Ureter (tissue), 1 donor: ENCODE data around the gene MYH13. TPM values are rescaled to one million over a fixed set of nuclear protein-coding genes. Genes with fewer than 3 reads are reported as not detected.
"Not testable (repeated sequence)": the region's sequence is repeated elsewhere in the genome, so short reads cannot be mapped to it uniquely, and the experiment has no call there.

Experiments
- DNase-seq: peaks from one replicate; pipeline ENCODE4 v3.0.0-alpha.2; 2020; ENCODE audit warnings: low spot score
- total RNA-seq: library from RNA; stranded (reverse); gene quantifications from one replicate; pipeline ENCODE4 v1.2.4, GENCODE V29; 2023
- donor health status: DM: yes; HTN: yes; CAD: no.

MYH13 gene
- total RNA-seq, 1 donor from 2014 or later: not detected

- DNase-seq: no peak
These were observed 68.0 kb downstream of the MYH13 start for GRCh38 chr17:10304758-10305300.

- DNase-seq: no peak
These were observed 75.1 kb downstream of the MYH13 start for GRCh38 chr17:10297691-10298090.

GRCh38 chr17:10295728-10296343 lies 77.0 kb downstream of the MYH13 start:
- DNase-seq: no peak

GRCh38 chr17:10294180-10294579 lies 78.6 kb downstream of the MYH13 start:
- DNase-seq: no peak

DNA sequence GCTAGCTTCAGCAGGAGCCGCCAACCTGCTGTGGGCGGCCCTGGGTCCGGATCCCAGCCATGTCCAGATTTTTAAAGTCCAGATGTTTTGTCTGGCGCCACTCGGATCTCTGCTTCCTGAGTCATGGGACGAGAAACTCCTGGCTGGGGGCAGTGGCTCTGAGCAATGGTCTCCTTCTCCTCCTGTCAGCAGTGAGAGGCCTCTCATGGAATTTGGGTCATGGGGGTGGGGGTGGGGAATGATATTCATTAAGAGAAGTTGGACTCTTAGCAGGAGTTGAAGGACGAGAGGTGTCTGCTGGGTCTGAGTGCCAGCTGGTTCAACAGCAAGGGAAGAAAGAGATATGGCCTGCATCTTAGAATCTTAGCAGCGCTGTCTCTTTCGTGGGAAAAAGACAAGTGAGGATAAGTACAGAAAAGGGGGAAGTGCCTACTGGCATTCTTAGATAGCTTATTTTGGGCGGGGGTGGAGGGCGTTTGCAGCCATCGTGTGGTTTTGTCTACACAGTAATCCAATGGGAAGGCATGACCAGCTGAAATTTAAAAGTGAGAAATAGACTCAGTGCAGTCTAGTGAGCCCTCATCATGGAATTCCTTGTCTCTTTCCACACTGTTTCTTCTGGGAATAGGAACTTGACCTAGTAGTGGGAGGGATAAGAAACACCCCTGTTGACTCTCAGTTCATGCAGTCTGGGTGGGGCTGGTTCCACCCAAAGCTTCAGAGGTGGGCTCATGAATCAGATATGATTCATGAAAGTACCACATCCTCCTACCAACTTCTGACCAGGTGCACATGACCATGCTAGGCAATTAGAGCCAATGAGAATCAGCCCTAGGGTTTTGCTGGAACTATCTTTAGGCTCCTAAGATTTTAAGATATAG lies 80.5 kb downstream of the MYH13 start:
- DNase-seq: no peak

DNA sequence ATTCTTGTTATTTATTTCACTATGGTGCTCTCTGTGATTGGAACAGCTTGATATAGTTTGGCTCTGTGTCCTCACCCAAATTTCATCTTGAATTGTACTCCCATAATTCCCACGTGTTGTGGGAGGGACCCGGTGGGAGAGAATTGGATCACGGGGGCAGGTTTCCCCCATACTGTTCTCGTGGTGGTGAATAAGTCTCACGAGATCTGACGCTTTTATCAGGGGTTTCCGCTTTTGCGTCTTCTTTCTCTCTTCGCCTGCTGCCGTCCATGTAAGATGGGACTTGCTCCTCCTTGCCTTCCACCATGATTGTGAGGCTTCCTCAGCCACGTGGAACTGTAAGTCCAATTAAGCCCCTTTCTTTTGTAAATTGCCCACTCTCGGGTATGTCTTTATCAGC lies 81.2 kb downstream of the MYH13 start:
- DNase-seq: not testable (repeated sequence)

DNA sequence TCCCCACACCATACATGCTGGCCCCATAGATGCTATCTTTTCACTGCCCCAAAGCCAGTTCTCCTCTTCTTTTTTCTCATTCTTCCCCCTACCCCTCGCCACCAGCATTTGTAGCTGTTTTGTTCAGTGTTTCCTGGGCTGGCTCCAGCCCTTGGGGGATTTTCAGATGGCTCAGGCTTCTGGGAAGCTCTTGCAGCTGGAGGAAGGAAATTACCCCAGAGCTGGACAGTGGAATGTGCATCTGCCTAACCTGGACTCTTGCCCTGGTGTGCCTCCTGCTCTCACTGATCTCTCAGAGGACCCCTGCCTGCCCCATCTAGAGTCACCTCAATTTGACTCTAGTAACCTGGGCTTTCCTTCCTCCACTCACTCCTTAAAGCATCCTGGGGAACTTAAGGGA lies 82.8 kb downstream of the MYH13 start:
- no peak for DNase-seq

GRCh38 chr17:10286324-10286723 lies 86.5 kb downstream of the MYH13 start:
- no peak for DNase-seq

DNA sequence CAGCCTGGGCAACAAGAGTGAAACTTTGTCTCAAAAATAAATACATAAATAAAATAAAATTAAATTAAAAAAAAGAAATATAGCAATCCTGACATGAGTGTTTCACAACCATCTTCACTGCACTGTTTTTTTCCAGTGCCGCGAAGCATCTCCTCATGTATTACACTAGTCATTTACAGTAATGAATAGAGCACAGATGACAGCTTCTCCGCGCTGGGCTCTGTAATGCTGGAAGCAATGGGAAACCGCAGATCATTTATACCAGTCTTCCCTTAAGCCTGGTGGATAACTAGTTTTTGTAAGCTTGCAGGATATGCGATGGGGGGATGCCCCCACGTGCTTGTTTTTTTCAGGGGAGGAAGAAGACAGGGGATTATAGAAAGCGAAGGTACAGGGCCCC lies 86.9 kb downstream of the MYH13 start:
- DNase-seq: no peak

DNA sequence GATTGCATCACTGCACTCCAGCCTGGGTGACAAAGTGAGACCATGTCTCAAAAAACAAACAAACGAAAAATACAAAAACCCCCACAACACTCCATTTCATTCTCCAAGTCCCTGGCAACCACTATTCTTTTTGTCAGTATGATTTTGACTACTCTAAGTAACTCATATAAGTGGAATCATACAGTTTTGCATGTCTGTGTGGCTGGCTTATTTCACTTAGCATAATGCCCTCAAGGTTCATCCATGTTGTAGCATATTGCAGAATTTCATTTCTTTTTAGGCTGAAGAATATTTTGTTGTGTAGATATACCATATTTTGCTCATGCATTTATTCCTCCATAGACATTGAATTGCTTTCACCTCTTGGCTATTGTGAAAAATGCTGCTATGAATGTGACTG lies 92.7 kb downstream of the MYH13 start:
- no peak for DNase-seq

GRCh38 chr17:10278218-10278617 lies 94.6 kb downstream of the MYH13 start:
- no peak for DNase-seq

GRCh38 chr17:10276436-10276835 lies 96.4 kb downstream of the MYH13 start:
- DNase-seq: no peak

DNA sequence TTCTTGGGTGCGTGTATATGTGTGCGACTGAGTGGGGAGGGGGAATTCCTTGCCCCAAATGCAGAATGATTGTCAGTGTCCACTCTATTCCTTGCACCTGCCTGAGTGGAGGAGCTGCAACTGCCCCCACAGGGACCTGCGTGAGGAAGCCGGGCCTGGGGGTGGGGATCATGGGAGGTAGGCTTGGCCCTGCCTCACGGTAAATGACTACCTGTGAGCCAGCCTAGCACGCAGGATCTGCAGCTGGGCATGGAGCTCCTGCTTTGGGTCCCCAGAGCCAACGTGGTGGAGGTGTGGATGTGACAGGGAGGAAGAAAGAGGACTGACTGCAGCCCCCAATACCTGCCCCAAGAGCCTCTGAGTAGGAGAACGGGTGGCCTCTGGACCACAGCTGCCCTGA lies 97.4 kb downstream of the MYH13 start:
- no peak for DNase-seq

DNA sequence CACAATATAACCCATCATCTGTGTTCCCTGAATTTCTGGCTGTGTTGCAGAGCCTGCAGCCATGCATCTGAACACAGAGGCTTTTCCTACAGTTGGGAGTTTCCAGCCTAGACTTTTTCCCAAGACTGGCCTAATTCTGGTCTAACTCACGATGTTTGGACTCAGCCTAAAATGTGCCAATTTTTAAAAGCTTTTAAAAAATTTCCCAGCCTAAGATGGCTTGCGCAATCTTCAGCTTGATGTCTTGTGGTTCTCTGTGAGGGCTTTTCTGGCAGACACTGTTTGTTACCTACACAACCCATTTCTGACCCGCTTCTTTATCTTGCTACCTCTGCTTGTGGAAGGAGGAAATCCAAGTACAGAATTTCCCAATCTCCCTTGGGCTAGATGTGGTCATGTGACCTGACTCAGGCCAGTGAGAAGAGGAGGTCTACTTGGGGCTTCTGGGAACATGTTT lies 101.7 kb downstream of the MYH13 start:
- DNase-seq: no peak

DNA sequence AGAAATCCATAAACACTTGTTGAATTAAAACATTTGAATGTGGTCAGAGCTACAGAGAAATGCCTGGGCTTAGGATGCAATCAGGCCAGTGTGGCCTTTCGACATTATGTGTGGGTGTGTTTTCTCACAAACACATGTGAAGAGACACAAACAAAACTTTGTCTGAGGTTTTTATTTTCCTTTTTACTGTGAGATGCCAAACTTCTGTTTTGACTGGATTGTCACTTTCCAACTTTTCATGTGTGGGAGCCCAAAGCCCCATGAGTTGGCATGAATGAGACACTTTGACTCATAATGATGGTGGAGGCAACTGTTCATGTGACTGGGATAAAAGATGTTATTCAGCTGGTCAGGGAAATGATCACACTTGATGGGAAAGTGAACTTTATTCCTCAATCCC lies 102.5 kb downstream of the MYH13 start:
- DNase-seq: no peak

- DNase-seq: no peak
These were observed 104.8 kb downstream of the MYH13 start for GRCh38 chr17:10268005-10268404.

- DNase-seq: no peak
These were observed 106.4 kb downstream of the MYH13 start for GRCh38 chr17:10266296-10266876.

GRCh38 chr17:10265100-10265810 lies 107.6 kb downstream of the MYH13 start:
- DNase-seq: no peak

DNA sequence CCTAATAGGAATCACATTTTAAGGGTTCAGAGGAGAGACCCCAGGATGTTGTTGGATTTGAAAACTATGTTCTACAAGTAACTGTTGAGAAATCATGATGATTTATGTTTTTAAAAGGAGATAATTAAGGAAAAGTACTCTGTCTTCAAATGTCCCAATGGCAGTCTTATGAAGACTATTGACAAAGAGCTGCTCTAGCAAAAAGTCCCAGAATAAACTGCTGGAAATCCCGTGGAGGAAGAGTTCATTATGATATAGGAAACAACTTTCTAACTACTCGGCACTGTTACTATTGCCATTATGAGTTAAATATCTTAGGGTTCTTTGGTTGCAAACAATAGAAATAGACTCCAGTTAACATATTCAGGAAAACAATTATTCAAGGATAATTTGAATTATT lies 108.8 kb downstream of the MYH13 start:
- DNase-seq: no peak

GRCh38 chr17:10262451-10262850 lies 110.4 kb downstream of the MYH13 start:
- no peak for DNase-seq

DNA sequence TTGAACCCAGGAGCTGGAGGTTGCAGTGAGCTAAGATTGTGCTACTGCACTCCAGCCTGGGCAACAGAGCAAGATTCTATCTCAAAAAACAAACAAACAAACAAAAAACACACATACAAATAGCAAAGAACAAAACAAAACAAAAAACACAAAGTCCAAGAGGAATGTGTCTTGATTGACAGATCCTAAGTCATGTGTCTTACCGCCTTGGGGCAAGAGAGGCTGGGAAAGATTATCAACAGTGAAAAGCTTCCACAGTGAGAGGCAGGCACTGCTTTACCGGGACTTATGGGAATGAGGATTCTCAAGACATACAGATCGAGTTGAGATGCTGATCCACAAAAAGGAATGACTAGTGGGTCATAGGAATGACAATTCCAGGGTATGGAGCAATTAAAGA lies 111.7 kb downstream of the MYH13 start:
- no peak for DNase-seq
